ENCODE measurements around the gene JMJD8. TPM values are rescaled to one million over a fixed set of nuclear protein-coding genes. Genes with fewer than 3 reads are reported as not detected.

The JMJD8 gene
- total and polyA plus RNA-seq, 2 experiments from 2014 or later = 48.5 to 82.5 TPM

GRCh38 chr16:672851-673250, 11.3 kb downstream of the JMJD8 start (continued):
- TF ChIP-seq ZNF462 (CRISPR knock-in tag; IDR thresholded peaks at IDR 0.05) (no peak), EZH2phosphoT487 (IDR thresholded peaks at IDR 0.05; ENCODE audit: unreplicated experiment) (no peak), POLR2AphosphoS5 (IDR thresholded peaks at IDR 0.05; ENCODE audit: low read depth) (no peak), EZH2 (IDR thresholded peaks at IDR 0.05; ENCODE audit: low read depth, unreplicated experiment) (no peak), STAT1 (IDR thresholded peaks at IDR 0.05; ENCODE audit: unreplicated experiment) (no peak), ZNF331 (CRISPR knock-in tag; IDR thresholded peaks at IDR 0.05; ENCODE audit: low read depth) (no peak), CREB1 (CRISPR knock-in tag; IDR thresholded peaks at IDR 0.05; ENCODE audit: low read depth) (no peak)

GRCh38 chr16:672371-672770, 11.8 kb downstream of the JMJD8 start:
- H3K27me3 Mint-ChIP-seq (ENCODE audit: insufficient read depth, low read depth, poor library complexity) = peaks cover 6% of the 10 kb centered on the region
- peaks cover 12% of the 10 kb centered on the region; the same call in 2 of the 3 replicates for H3K4me1 Mint-ChIP-seq
- Histone ChIP-seq H3K27me3 (ENCODE audit: insufficient read depth) (no peaks in the 10 kb centered on the region), H3K27ac (ENCODE audit: low read depth) (no peak overlapping the region), H3K4me1 (ENCODE audit: insufficient read depth) (peaks cover 8% of the 10 kb centered on the region; the same call in 1 of the 2 replicates), H3K36me3 (ENCODE audit: insufficient read depth) (peaks cover 11% of the 10 kb centered on the region; the same call in 1 of the 2 replicates), H4K20me1 (replicated peaks; ENCODE audit: insufficient read depth) (peaks cover 3% of the 10 kb centered on the region), H3F3A (replicated peaks; ENCODE audit: low read depth) (peaks cover 21% of the 10 kb centered on the region; the same call in 1 of the 2 replicates), H3K79me2 (replicated peaks; ENCODE audit: insufficient read depth) (peaks cover 16% of the 10 kb centered on the region), H2AFZ (no peak overlapping the region), H3K4me2 (no peak overlapping the region), H3K9me2 (ENCODE audit: insufficient read depth) (no peaks in the 10 kb centered on the region), H3K4me3 (no peak overlapping the region)
- H3K36me3 Mint-ChIP-seq (ENCODE audit: low read depth) = peaks cover 21% of the 10 kb centered on the region
- no peaks in the 10 kb centered on the region; the same call in 2 of the 3 replicates for H3K9me3 Mint-ChIP-seq
- DNase-seq (ENCODE audit: low spot score) = no peak
- no peak for ATAC-seq
- H3K4me3 Mint-ChIP-seq = no peak overlapping the region
- H3K27ac Mint-ChIP-seq = no peak overlapping the region
- no peak for TF ChIP-seq ETS1 (IDR thresholded peaks at IDR 0.05)
- TF ChIP-seq JUNB (IDR thresholded peaks at IDR 0.05; ENCODE audit: unreplicated experiment) = no peak
- no peak for TF ChIP-seq NANOG (IDR thresholded peaks at IDR 0.05; ENCODE audit: borderline replicate concordance)
- no peak for TF ChIP-seq ZNF462 (CRISPR knock-in tag; IDR thresholded peaks at IDR 0.05)
